Measurements from ENCODE around the gene TTLL5. TPM values are rescaled to one million over a fixed set of nuclear protein-coding genes. Genes with fewer than 3 reads are reported as not detected.

Gene TTLL5
- total RNA-seq, 2 experiments from 2014 or later: 23.6 to 28.4 TPM

GRCh38 chr14:75752086-75752485 is 91.0 kb downstream of the TTLL5 start:
- Mint-ChIP-seq H3K27me3 (no peaks in the 10 kb centered on the region), H3K36me3 (peaks cover 37% of the 10 kb centered on the region), H3K27ac (no peak overlapping the region), H3K4me3 (no peak overlapping the region), H3K4me1 (ENCODE audit: low read depth) (no peaks in the 10 kb centered on the region), H3K9me3 (peaks cover 7% of the 10 kb centered on the region)
- ChIA-PET CTCF (no interaction called here), POLR2A (no interaction called here)
- intact Hi-C loops (cut with micrococcal nuclease): no loop called here
- no peak for DNase-seq

- no peak for DNase-seq
- no peaks in the 10 kb centered on the region for H3K27me3 Mint-ChIP-seq
- no peaks in the 10 kb centered on the region for H3K9me3 Mint-ChIP-seq
- H3K4me3 Mint-ChIP-seq: no peak overlapping the region
- H3K27ac Mint-ChIP-seq: no peak overlapping the region
- POLR2A ChIA-PET: no interaction called here
- CTCF ChIA-PET: no interaction called here
- intact Hi-C loops (cut with micrococcal nuclease): no loop called here
- H3K36me3 Mint-ChIP-seq: peaks cover 28% of the 10 kb centered on the region
- no peaks in the 10 kb centered on the region for H3K4me1 Mint-ChIP-seq (ENCODE audit: low read depth)
These were observed 92.0 kb downstream of the TTLL5 start for GRCh38 chr14:75752907-75753594.

- Mint-ChIP-seq H3K27me3 (no peaks in the 10 kb centered on the region), H3K4me3 (no peak overlapping the region), H3K27ac (no peak overlapping the region), H3K9me3 (no peaks in the 10 kb centered on the region), H3K36me3 (peaks cover 23% of the 10 kb centered on the region), H3K4me1 (ENCODE audit: low read depth) (no peaks in the 10 kb centered on the region)
- intact Hi-C loops (cut with micrococcal nuclease): no loop called here
- DNase-seq: no peak
- ChIA-PET POLR2A (no interaction called here), CTCF (no interaction called here)
These were observed 92.7 kb downstream of the TTLL5 start for GRCh38 chr14:75753696-75754095.

GRCh38 chr14:75757644-75758402 is 96.8 kb downstream of the TTLL5 start:
- CTCF ChIA-PET: interaction anchor here (0.8 kb wide), 1 partner anchor 12 kb away, joined by 3 read pairs; no protein-coding TSS in a partner anchor
- no peaks in the 10 kb centered on the region for H3K4me1 Mint-ChIP-seq (ENCODE audit: low read depth)
- H3K36me3 Mint-ChIP-seq: peaks cover 14% of the 10 kb centered on the region
- no peak for DNase-seq
- H3K9me3 Mint-ChIP-seq: no peaks in the 10 kb centered on the region
- intact Hi-C loops (cut with micrococcal nuclease): no loop called here
- no peak overlapping the region for H3K27ac Mint-ChIP-seq
- POLR2A ChIA-PET: no interaction called here
- H3K4me3 Mint-ChIP-seq: no peak overlapping the region
- no peaks in the 10 kb centered on the region for H3K27me3 Mint-ChIP-seq

- Mint-ChIP-seq H3K36me3 (peaks cover 2% of the 10 kb centered on the region), H3K4me3 (no peak overlapping the region), H3K27me3 (no peaks in the 10 kb centered on the region), H3K9me3 (no peaks in the 10 kb centered on the region), H3K27ac (no peak overlapping the region), H3K4me1 (ENCODE audit: low read depth) (no peaks in the 10 kb centered on the region)
- ChIA-PET CTCF (interaction anchor here (2.9 kb wide), 1 partner anchor 55 kb away, joined by 11 read pairs; no protein-coding TSS in a partner anchor), POLR2A (no interaction called here)
- no peak for DNase-seq
- intact Hi-C loops (cut with micrococcal nuclease): no loop called here
These were observed 103.0 kb downstream of the TTLL5 start for GRCh38 chr14:75764020-75764419.

GRCh38 chr14:75769047-75769685 is 108.1 kb downstream of the TTLL5 start:
- Mint-ChIP-seq H3K27me3 (no peaks in the 10 kb centered on the region), H3K4me1 (ENCODE audit: low read depth) (no peaks in the 10 kb centered on the region), H3K9me3 (no peaks in the 10 kb centered on the region), H3K27ac (no peak overlapping the region), H3K36me3 (peaks cover 5% of the 10 kb centered on the region), H3K4me3 (no peak overlapping the region)
- ChIA-PET CTCF (interaction anchor here (1.0 to 1.1 kb wide), 2 partner anchors 11 to 214 kb away, joined by 3 read pairs; no protein-coding TSS in a partner anchor), POLR2A (no interaction called here)
- DNase-seq: no peak
- intact Hi-C loops (cut with micrococcal nuclease): no loop called here

GRCh38 chr14:75770635-75771034 is 109.6 kb downstream of the TTLL5 start:
- Mint-ChIP-seq H3K27me3 (no peaks in the 10 kb centered on the region), H3K4me1 (ENCODE audit: low read depth) (no peaks in the 10 kb centered on the region), H3K27ac (no peak overlapping the region), H3K36me3 (peaks cover 14% of the 10 kb centered on the region), H3K4me3 (no peak overlapping the region), H3K9me3 (no peaks in the 10 kb centered on the region)
- intact Hi-C loops (cut with micrococcal nuclease): no loop called here
- no peak for DNase-seq
- ChIA-PET POLR2A (no interaction called here), CTCF (no interaction called here)

- intact Hi-C loops (cut with micrococcal nuclease): no loop called here
- Mint-ChIP-seq H3K27ac (no peak overlapping the region), H3K4me1 (ENCODE audit: low read depth) (no peaks in the 10 kb centered on the region), H3K27me3 (no peaks in the 10 kb centered on the region), H3K4me3 (no peak overlapping the region), H3K36me3 (peaks cover 21% of the 10 kb centered on the region), H3K9me3 (no peaks in the 10 kb centered on the region)
- DNase-seq: no peak
- CTCF ChIA-PET: interaction anchor here (0.7 kb wide), 1 partner anchor 284 kb away, joined by 3 read pairs; no protein-coding TSS in a partner anchor
- POLR2A ChIA-PET: no interaction called here
These were observed 110.5 kb downstream of the TTLL5 start for GRCh38 chr14:75771595-75771994.

GRCh38 chr14:75773046-75773445 is 112.0 kb downstream of the TTLL5 start:
- CTCF ChIA-PET: no interaction called here
- Mint-ChIP-seq H3K36me3 (peaks cover 27% of the 10 kb centered on the region), H3K4me1 (ENCODE audit: low read depth) (no peaks in the 10 kb centered on the region), H3K27ac (no peak overlapping the region), H3K27me3 (no peaks in the 10 kb centered on the region), H3K9me3 (no peaks in the 10 kb centered on the region), H3K4me3 (no peak overlapping the region)
- POLR2A ChIA-PET: no interaction called here
- DNase-seq: no peak
- intact Hi-C loops (cut with micrococcal nuclease): no loop called here

GRCh38 chr14:75781096-75781495 is 120.0 kb downstream of the TTLL5 start:
- H3K27ac Mint-ChIP-seq: no peak overlapping the region
- no peaks in the 10 kb centered on the region for H3K9me3 Mint-ChIP-seq
- H3K36me3 Mint-ChIP-seq: peaks cover 46% of the 10 kb centered on the region
- H3K27me3 Mint-ChIP-seq: no peaks in the 10 kb centered on the region
- CTCF ChIA-PET: interaction anchor here (1.8 kb wide), 1 partner anchor 72 kb away, joined by 5 read pairs; no protein-coding TSS in a partner anchor
- no peaks in the 10 kb centered on the region for H3K4me1 Mint-ChIP-seq (ENCODE audit: low read depth)
- DNase-seq: no peak
- POLR2A ChIA-PET: no interaction called here
- H3K4me3 Mint-ChIP-seq: no peak overlapping the region
- intact Hi-C loops (cut with micrococcal nuclease): no loop called here

GRCh38 chr14:75783184-75783583 is 122.1 kb downstream of the TTLL5 start:
- POLR2A ChIA-PET: no interaction called here

GRCh38 chr14:75783602-75784313 is 122.7 kb downstream of the TTLL5 start:
- no peak overlapping the region for H3K27ac Mint-ChIP-seq
- H3K36me3 Mint-ChIP-seq: peaks cover 45% of the 10 kb centered on the region
- intact Hi-C loops (cut with micrococcal nuclease): no loop called here
- H3K27me3 Mint-ChIP-seq: no peaks in the 10 kb centered on the region
- POLR2A ChIA-PET: no interaction called here
- H3K4me3 Mint-ChIP-seq: no peak overlapping the region
- no peaks in the 10 kb centered on the region for H3K9me3 Mint-ChIP-seq
- CTCF ChIA-PET: no interaction called here
- DNase-seq: no peak
- H3K4me1 Mint-ChIP-seq (ENCODE audit: low read depth): no peaks in the 10 kb centered on the region

More at GRCh38 chr14:75783184-75783583, 122.1 kb downstream of the TTLL5 start:
- Mint-ChIP-seq H3K27ac (no peak overlapping the region), H3K4me1 (ENCODE audit: low read depth) (no peaks in the 10 kb centered on the region), H3K36me3 (peaks cover 45% of the 10 kb centered on the region), H3K27me3 (no peaks in the 10 kb centered on the region), H3K9me3 (no peaks in the 10 kb centered on the region), H3K4me3 (no peak overlapping the region)
- DNase-seq: no peak
- CTCF ChIA-PET: interaction anchor here (1.8 kb wide), 1 partner anchor 74 kb away, joined by 5 read pairs; no protein-coding TSS in a partner anchor
- intact Hi-C loops (cut with micrococcal nuclease): no loop called here

All from activated CD4-positive, alpha-beta memory T cell treated with anti-CD3 and anti-CD28 coated beads for 36 hours (primary cell).